ENCODE measurements around the gene WDR72.

DNA sequence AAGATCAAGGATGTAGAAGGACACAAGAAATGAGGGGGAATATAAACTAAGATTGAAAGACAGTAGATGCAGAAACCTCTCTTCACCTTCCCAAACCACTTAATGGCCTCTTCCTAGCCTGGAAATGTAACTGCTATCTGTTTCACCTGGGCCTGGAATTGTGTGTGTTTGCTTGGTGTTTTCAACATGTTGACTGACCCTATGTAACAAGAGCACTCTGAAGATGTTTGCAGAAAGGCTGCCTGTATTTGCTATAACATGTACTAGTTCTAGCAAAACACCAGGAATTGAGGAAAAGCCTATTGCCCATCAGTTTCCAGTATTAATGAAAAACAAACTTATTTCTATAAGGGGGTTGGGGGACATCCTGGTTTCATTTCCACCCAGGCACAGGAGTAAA lies 248.3 kb downstream of the WDR72 start:
- TF ChIP-seq YY1 (IDR thresholded peaks at IDR 0.05; ENCODE audit: insufficient read depth, insufficient read length) (no peak), SUZ12 (IDR thresholded peaks at IDR 0.05; ENCODE audit: extremely low read depth, insufficient read depth, insufficient read length) (no peak), ZNF274 (IDR thresholded peaks at IDR 0.05; ENCODE audit: low read depth, low read length) (no peak)

Measured in NT2/D1 (cell line).